Neutrophil (primary cell): ENCODE measurements around the gene ADAT2.

Experiments used
- H3K27ac ChIP-seq: fragments of 200-600 bp; sonication (generic); 2 replicates; pipeline ENCODE4 v1.5.1; 2016; ENCODE audit warnings: mild to moderate bottlenecking, moderate library complexity
- H3K27me3 ChIP-seq: fragments of 200-600 bp; sonication (generic); 2 replicates; pipeline ENCODE4 v1.6.0; 2016; ENCODE audit warnings: mild to moderate bottlenecking
- H3K36me3 ChIP-seq: fragments of 200-600 bp; sonication (generic); 2 replicates; pipeline ENCODE4 v1.5.1; 2017
- H3K4me1 ChIP-seq, 2 experiments: fragments of 200-600 bp in 1 of 2; sonication (generic) in 1 of 2; 1 replicate in 1 of 2; 2 replicates in 1 of 2; pipeline versions ENCODE4 v1.5.1 to v1.6.1; 2013 to 2016; ENCODE audit warnings: low read depth in 1 of 2, low read length in 1 of 2, mild to moderate bottlenecking in 1 of 2, moderate library complexity in 1 of 2; ENCODE audit not compliant: control insufficient read depth in 1 of 2, insufficient read depth in 1 of 2
- H3K4me3 ChIP-seq, 2 experiments: fragments of 200-600 bp in 1 of 2; sonication (generic) in 1 of 2; 1 replicate in 1 of 2; 2 replicates in 1 of 2; pipeline ENCODE4 v1.5.1; 2013 to 2016; ENCODE audit warnings: low read depth in 1 of 2, low read length in 1 of 2, mild to moderate bottlenecking in 1 of 2, moderate library complexity in 1 of 2
- H3K9me3 ChIP-seq: fragments of 200-600 bp; sonication (generic); 2 replicates; pipeline ENCODE4 v1.5.1; 2016
- TF ChIP-seq, protein P1 (sequence below): fragments of 200-600 bp; sonication (generic); IDR thresholded peaks from 2 replicates; pipeline ENCODE4 v1.5.1; 2016; ENCODE audit warnings: antibody characterized with exemption

Gene ADAT2

DNA sequence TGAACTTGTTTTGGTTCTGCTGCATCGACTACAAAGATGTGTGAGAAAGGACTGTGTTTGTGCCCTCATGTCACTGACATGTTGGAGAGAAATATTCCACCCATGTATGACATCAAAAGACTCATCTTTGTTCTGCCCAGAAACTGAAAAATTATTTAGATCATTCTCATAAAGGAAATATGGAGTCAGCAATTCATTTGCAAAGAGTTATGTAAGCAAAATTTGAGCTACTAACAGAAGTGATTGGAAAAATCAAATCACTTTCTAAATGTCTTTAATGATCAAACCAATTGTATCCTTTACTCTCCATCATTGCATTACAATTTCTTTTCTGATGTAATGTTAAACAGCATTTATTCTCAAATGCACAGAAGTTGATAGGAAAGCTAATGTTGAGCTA, 19.3 kb downstream of the ADAT2 start:
- H3K9me3 ChIP-seq = no peaks in the 10 kb centered on the region
- TF ChIP-seq, protein P1, sequence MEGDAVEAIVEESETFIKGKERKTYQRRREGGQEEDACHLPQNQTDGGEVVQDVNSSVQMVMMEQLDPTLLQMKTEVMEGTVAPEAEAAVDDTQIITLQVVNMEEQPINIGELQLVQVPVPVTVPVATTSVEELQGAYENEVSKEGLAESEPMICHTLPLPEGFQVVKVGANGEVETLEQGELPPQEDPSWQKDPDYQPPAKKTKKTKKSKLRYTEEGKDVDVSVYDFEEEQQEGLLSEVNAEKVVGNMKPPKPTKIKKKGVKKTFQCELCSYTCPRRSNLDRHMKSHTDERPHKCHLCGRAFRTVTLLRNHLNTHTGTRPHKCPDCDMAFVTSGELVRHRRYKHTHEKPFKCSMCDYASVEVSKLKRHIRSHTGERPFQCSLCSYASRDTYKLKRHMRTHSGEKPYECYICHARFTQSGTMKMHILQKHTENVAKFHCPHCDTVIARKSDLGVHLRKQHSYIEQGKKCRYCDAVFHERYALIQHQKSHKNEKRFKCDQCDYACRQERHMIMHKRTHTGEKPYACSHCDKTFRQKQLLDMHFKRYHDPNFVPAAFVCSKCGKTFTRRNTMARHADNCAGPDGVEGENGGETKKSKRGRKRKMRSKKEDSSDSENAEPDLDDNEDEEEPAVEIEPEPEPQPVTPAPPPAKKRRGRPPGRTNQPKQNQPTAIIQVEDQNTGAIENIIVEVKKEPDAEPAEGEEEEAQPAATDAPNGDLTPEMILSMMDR = no peak

DNA sequence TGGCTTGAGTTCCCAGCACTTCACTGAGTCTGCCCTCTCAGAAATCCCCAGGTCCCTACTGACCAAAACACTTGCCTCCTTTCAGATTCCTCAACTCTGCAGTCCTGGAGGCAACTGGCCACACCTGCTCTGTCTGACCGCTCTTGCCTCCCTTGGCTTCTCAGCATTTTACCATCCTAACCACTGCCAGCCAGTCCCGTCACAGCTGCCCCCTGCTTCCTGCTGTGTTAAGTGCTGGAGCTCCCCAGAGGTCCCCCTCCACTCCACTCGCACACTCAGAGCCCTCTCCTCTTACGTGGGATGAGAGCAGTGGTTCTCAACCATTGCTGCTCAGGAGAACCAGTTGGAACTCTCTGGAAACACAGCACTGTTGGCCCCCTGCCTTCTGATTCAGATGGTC, 20.5 kb downstream of the ADAT2 start:
- Histone ChIP-seq H3K27me3 (no peaks in the 10 kb centered on the region), H3K36me3 (no peaks in the 10 kb centered on the region), H3K27ac (no peak overlapping the region), H3K9me3 (no peaks in the 10 kb centered on the region), H3K4me3 (no peak overlapping the region), H3K4me1 (no peaks in the 10 kb centered on the region)
- TF ChIP-seq, protein P1 = no peak

More for the DNA sequence above, 19.3 kb downstream of the ADAT2 start:
- Histone ChIP-seq H3K36me3 (no peaks in the 10 kb centered on the region), H3K4me1 (no peaks in the 10 kb centered on the region), H3K27me3 (no peaks in the 10 kb centered on the region), H3K27ac (no peak overlapping the region), H3K4me3 (no peak overlapping the region)

DNA sequence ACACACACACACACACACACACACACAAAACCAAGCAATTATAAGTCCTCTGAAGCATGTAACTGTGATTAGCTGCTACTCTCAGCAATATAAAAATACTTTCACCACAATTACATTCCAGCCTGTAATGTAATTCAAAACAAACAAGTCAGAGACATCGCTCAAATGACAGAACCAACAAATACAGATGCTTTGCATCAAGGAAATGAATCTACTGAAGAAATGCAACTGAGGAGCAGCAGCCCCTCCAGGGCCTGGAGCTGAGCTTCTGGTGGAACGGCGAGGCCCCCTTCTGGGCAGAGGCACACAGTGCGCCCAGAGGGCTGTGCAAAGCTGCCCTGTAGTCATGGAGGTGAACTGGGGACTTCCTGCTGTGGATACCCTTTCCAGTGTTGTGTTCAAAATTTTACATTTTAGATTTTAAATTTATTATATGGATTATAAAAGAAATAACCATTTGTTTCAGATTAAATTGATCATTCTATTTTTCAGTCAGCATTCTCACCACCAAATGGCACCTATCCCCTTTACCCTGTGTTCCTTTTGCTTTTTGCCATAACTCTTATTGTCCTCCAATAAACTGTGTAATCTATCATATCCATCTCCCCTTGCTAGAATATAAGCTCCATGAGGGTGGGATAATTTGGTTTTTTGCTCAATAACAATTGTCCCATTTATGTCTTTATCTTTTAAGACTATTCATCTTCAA, 23.2 kb downstream of the ADAT2 start:
- Histone ChIP-seq H3K27me3 (no peaks in the 10 kb centered on the region), H3K9me3 (no peaks in the 10 kb centered on the region), H3K4me1 (no peaks in the 10 kb centered on the region), H3K4me3 (no peak overlapping the region), H3K36me3 (no peaks in the 10 kb centered on the region), H3K27ac (no peak overlapping the region)
- TF ChIP-seq, protein P1 = peak; percentile 59

DNA sequence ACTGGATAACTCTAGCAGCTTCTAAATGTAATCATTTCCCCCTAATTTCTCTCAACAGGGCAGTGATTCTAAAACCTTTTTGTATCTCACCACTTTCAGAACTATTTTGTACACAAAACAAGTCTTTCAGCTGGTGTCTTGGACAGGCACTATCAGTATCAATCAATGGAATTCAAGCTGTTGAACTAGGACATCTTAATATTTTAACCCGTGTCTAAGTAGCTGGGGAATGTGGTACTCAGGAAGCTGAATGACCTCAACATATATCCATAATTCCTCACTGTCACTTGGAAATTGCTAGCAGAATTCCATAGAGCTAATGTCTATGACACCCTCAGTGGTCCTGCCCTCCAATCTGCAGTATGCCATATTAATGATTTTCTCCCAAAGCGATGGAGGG, 24.5 kb downstream of the ADAT2 start:
- Histone ChIP-seq H3K4me1 (no peaks in the 10 kb centered on the region), H3K4me3 (no peak overlapping the region), H3K36me3 (no peaks in the 10 kb centered on the region), H3K27me3 (no peaks in the 10 kb centered on the region), H3K9me3 (no peaks in the 10 kb centered on the region), H3K27ac (no peak overlapping the region)
- TF ChIP-seq, protein P1 = no peak

DNA sequence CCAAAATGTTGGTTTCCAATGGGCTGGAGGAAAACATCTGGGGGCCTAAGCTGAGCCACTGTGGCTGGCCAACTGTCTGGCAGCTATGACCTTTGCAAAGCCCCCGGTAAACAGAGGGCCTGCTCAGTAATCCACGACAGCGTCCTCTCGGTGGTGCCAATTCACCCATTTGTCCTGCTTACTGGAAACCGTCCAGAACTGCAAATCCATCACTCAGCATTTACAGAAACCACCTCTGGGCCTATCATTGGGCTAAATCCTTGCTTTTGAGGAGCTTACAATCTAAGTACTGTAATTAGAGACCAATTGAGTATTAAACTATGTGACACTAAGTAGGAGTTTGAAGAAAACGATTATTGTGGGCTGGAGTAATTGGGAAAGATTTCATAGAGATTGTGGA, 31.0 kb downstream of the ADAT2 start:
- Histone ChIP-seq H3K27me3 (no peaks in the 10 kb centered on the region), H3K27ac (no peak overlapping the region), H3K4me3 (no peak overlapping the region), H3K4me1 (no peaks in the 10 kb centered on the region), H3K36me3 (no peaks in the 10 kb centered on the region), H3K9me3 (no peaks in the 10 kb centered on the region)
- TF ChIP-seq, protein P1 = no peak
